SIG-M5 (cell line): ENCODE results near the gene LANCL1.

ENCODE experiments used
- DNase-seq: peaks from one replicate; lab custom pipeline; 2025; lab: John Stamatoyannopoulos, UW

Gene LANCL1

GRCh38 chr2:210389856-210390255 lies 86.7 kb downstream of the LANCL1 start:
- no peak for DNase-seq

- no peak for DNase-seq
Observed at GRCh38 chr2:210388148-210388547, 88.4 kb downstream of the LANCL1 start.

GRCh38 chr2:210387074-210387473 lies 89.5 kb downstream of the LANCL1 start:
- no peak for DNase-seq
